Skeletal muscle tissue (tissue), 4 donors: Measurements from ENCODE around the gene SLC26A5. TPM values are rescaled to one million over a fixed set of nuclear protein-coding genes. Genes with fewer than 3 reads are reported as not detected.
"Not testable (repeated sequence)": the region's sequence is repeated elsewhere in the genome, so short reads cannot be mapped to it uniquely, and the experiment has no call there.

Experiments used
- H3K27ac ChIP-seq: one replicate; pipeline ENCODE4 v1.7.0; 2013; ENCODE audit warnings: mild to moderate bottlenecking, low read depth, low read length, inconsistent platforms
- H3K27me3 ChIP-seq, 3 donors: one replicate each; pipeline ENCODE4 v1.7.0; 2013; ENCODE audit warnings: low read length in 3 of 3; ENCODE audit not compliant: control insufficient read depth in 3 of 3, insufficient read depth in 3 of 3
- H3K36me3 ChIP-seq, 3 donors: one replicate each; pipeline ENCODE4 v1.7.0; 2013; ENCODE audit warnings: low read length in 3 of 3; ENCODE audit not compliant: control insufficient read depth in 3 of 3, insufficient read depth in 3 of 3
- H3K4me1 ChIP-seq, 3 donors: one replicate each; pipeline ENCODE4 v1.7.0; 2013; ENCODE audit warnings: low read length in 3 of 3, mild to moderate bottlenecking in 3 of 3; ENCODE audit not compliant: control insufficient read depth in 3 of 3, insufficient read depth in 3 of 3
- H3K4me3 ChIP-seq, 3 donors: one replicate each; pipeline ENCODE4 v1.7.0; 2013; ENCODE audit warnings: low read length in 3 of 3
- H3K9ac ChIP-seq, 3 donors: one replicate each; pipeline ENCODE4 v1.7.0; 2013; ENCODE audit warnings: low read length in 3 of 3, mild to moderate bottlenecking in 3 of 3, moderate library complexity in 2 of 3, low read depth in 1 of 3
- H3K9me3 ChIP-seq, 3 donors: one replicate each; pipeline ENCODE4 v1.7.0; 2013; ENCODE audit warnings: low read length in 3 of 3; ENCODE audit not compliant: control insufficient read depth in 3 of 3
- total RNA-seq: library from RNA; depleted of rRNA; stranded (reverse); fragments of >200 nt; gene quantifications from one replicate; pipeline ENCODE4 v1.2.3, GENCODE V29; 2014
- donor health status: Osteomylitis.

Gene SLC26A5
- total RNA-seq, 1 donor from 2014 or later = not detected

GRCh38 chr7:103405789-103406613 is 40.0 kb downstream of the SLC26A5 start:
- not testable (repeated sequence) for H3K4me1 ChIP-seq, H3K9ac ChIP-seq, H3K36me3 ChIP-seq, H3K27me3 ChIP-seq, H3K27ac ChIP-seq, H3K4me3 ChIP-seq, H3K9me3 ChIP-seq

GRCh38 chr7:103399687-103400086 is 46.3 kb downstream of the SLC26A5 start:
- H3K9me3 ChIP-seq, H3K4me1 ChIP-seq, H3K36me3 ChIP-seq, H3K4me3 ChIP-seq, H3K27ac ChIP-seq, H3K27me3 ChIP-seq, H3K9ac ChIP-seq: not testable (repeated sequence)

- H3K27me3 ChIP-seq = no peaks in the 10 kb centered on the region
- no peak overlapping the region for H3K9ac ChIP-seq
- no peaks in the 10 kb centered on the region for H3K36me3 ChIP-seq
- no peaks in the 10 kb centered on the region for H3K4me1 ChIP-seq
- no peak overlapping the region for H3K27ac ChIP-seq
- H3K9me3 ChIP-seq = no peaks in the 10 kb centered on the region
- H3K4me3 ChIP-seq = no peak overlapping the region
These were observed 47.4 kb downstream of the SLC26A5 start for GRCh38 chr7:103398483-103399127.

GRCh38 chr7:103396471-103396870 is 49.5 kb downstream of the SLC26A5 start:
- no peaks in the 10 kb centered on the region for H3K36me3 ChIP-seq
- no peaks in the 10 kb centered on the region for H3K9me3 ChIP-seq
- H3K9ac ChIP-seq = no peak overlapping the region
- no peak overlapping the region for H3K27ac ChIP-seq
- H3K4me3 ChIP-seq = no peak overlapping the region
- no peaks in the 10 kb centered on the region for H3K27me3 ChIP-seq
- H3K4me1 ChIP-seq = no peaks in the 10 kb centered on the region

- H3K4me1 ChIP-seq = no peaks in the 10 kb centered on the region
- H3K27ac ChIP-seq = no peak overlapping the region
- no peaks in the 10 kb centered on the region for H3K36me3 ChIP-seq
- no peaks in the 10 kb centered on the region for H3K9me3 ChIP-seq
- no peaks in the 10 kb centered on the region for H3K27me3 ChIP-seq
- H3K9ac ChIP-seq = no peak overlapping the region
- no peak overlapping the region for H3K4me3 ChIP-seq
These were observed 50.9 kb downstream of the SLC26A5 start for GRCh38 chr7:103395071-103395470.

GRCh38 chr7:103394566-103394965 is 51.4 kb downstream of the SLC26A5 start:
- Histone ChIP-seq H3K9ac (no peak overlapping the region), H3K4me1 (no peaks in the 10 kb centered on the region), H3K36me3 (no peaks in the 10 kb centered on the region), H3K27ac (no peak overlapping the region), H3K4me3 (no peak overlapping the region), H3K9me3 (no peaks in the 10 kb centered on the region), H3K27me3 (no peaks in the 10 kb centered on the region)

- no peaks in the 10 kb centered on the region for H3K4me1 ChIP-seq
- no peak overlapping the region for H3K4me3 ChIP-seq
- no peak overlapping the region for H3K27ac ChIP-seq
- H3K36me3 ChIP-seq = no peaks in the 10 kb centered on the region
- no peaks in the 10 kb centered on the region for H3K27me3 ChIP-seq
- H3K9ac ChIP-seq = no peak overlapping the region
- H3K9me3 ChIP-seq = no peaks in the 10 kb centered on the region
These were observed 54.0 kb downstream of the SLC26A5 start for GRCh38 chr7:103391976-103392375.

GRCh38 chr7:103391150-103391549 is 54.9 kb downstream of the SLC26A5 start:
- no peak overlapping the region for H3K9ac ChIP-seq
- H3K36me3 ChIP-seq = no peaks in the 10 kb centered on the region
- H3K4me3 ChIP-seq = no peak overlapping the region

GRCh38 chr7:103389263-103389662 is 56.7 kb downstream of the SLC26A5 start:
- Histone ChIP-seq H3K27ac (no peak overlapping the region), H3K9ac (no peak overlapping the region), H3K4me1 (no peaks in the 10 kb centered on the region), H3K36me3 (no peaks in the 10 kb centered on the region), H3K4me3 (no peak overlapping the region), H3K27me3 (no peaks in the 10 kb centered on the region), H3K9me3 (no peaks in the 10 kb centered on the region)

More at GRCh38 chr7:103391150-103391549, 54.9 kb downstream of the SLC26A5 start:
- Histone ChIP-seq H3K27me3 (no peaks in the 10 kb centered on the region), H3K27ac (no peak overlapping the region), H3K9me3 (no peaks in the 10 kb centered on the region), H3K4me1 (no peaks in the 10 kb centered on the region)

GRCh38 chr7:103388469-103389140 is 57.4 kb downstream of the SLC26A5 start:
- no peak overlapping the region for H3K27ac ChIP-seq
- no peaks in the 10 kb centered on the region for H3K27me3 ChIP-seq
- H3K4me1 ChIP-seq = no peaks in the 10 kb centered on the region
- no peaks in the 10 kb centered on the region for H3K36me3 ChIP-seq
- no peak overlapping the region for H3K9ac ChIP-seq
- no peaks in the 10 kb centered on the region for H3K9me3 ChIP-seq
- H3K4me3 ChIP-seq = no peak overlapping the region
